NCI-H128 (cell line): ENCODE results near the gene PMPCA.
"Not testable (repeated sequence)": the region's sequence is repeated elsewhere in the genome, so short reads cannot be mapped to it uniquely, and the experiment has no call there.

Experiments
- DNase-seq: peaks from one replicate; lab custom pipeline; 2025; ENCODE audit not compliant: unreplicated experiment; lab: John Stamatoyannopoulos, UW

The PMPCA gene

DNA sequence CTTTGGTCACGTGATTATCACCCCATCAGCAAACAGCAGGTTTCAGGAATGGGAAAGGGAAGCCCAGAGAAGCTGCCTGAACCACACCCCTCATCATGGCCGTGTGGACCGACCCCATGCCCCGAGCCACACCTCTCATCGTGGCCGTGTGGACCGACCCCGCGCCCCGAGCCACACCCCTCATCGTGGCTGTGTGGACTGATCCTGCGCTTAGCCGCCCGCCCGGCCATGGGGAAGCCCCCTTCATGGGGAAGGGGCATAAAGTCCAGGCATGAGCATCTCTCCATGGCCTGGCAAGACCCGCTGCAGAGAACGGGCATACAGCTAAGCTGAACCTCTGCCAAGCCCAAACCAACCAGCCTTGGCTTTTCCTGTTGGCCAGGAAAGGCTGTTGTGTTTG lies 16.9 kb upstream of the PMPCA start:
- DNase-seq, result no peak

- DNase-seq, result no peak
These were observed 16.0 kb upstream of the PMPCA start for GRCh38 chr9:136394312-136395019.

DNA sequence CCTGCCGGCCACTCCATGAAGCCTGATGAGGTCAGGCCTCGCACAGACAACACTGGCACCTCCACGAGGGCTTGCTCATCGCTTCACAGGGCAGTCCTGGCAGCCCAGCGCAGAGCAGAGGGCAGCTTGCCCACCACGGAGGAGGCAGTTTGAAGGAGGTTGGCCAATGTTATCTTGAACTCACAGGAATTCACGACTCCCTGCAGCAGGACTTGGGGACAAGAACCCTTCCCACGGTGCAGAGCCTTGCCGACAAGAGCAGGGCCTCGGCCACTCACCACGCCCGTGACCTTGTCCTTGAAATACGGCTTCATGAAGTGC lies 15.5 kb upstream of the PMPCA start:
- DNase-seq, result no peak

- no peak for DNase-seq
These were observed 14.9 kb upstream of the PMPCA start for GRCh38 chr9:136395345-136396218.

- no peak for DNase-seq
These were observed 14.3 kb upstream of the PMPCA start for GRCh38 chr9:136396219-136396515.

DNA sequence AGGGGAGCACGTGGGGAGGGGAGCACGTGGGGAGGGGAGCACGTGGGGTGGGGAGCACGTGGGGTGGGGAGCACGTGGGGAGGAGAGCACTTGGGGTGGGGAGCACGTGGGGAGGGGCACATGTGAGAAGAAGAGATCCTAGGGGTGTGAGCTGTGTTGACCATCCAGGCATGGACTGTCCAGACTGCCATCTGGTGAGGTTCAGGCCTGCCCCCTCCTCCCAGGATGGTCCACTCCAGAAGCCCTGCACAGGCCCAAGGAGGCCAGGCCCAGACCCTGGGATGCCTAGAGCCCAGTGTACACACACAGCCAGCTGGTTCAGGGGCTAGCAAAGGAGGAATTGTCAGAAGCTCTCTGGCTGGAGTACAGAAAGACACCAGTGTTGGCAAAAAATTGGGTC lies 12.8 kb upstream of the PMPCA start:
- DNase-seq, result no peak

DNA sequence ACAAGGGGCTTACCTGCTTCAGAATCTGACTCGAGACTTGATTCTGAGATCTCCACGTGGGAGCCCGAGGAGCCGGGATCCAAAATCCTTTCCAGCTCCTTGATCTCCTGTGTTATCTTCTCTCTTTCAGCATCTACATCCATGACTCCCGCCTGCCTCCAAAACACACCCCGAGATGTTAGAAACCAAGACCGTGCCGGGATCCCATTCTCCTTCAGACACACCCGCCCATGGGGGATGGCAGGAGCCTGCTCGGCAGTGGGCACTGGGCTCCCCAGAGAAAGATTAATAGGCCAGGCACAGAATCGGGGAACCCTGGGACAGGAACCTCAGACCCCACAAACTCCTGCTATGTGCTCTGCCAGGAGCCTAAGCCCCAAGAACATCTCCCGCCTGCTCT lies 12.2 kb upstream of the PMPCA start:
- no peak for DNase-seq

DNA sequence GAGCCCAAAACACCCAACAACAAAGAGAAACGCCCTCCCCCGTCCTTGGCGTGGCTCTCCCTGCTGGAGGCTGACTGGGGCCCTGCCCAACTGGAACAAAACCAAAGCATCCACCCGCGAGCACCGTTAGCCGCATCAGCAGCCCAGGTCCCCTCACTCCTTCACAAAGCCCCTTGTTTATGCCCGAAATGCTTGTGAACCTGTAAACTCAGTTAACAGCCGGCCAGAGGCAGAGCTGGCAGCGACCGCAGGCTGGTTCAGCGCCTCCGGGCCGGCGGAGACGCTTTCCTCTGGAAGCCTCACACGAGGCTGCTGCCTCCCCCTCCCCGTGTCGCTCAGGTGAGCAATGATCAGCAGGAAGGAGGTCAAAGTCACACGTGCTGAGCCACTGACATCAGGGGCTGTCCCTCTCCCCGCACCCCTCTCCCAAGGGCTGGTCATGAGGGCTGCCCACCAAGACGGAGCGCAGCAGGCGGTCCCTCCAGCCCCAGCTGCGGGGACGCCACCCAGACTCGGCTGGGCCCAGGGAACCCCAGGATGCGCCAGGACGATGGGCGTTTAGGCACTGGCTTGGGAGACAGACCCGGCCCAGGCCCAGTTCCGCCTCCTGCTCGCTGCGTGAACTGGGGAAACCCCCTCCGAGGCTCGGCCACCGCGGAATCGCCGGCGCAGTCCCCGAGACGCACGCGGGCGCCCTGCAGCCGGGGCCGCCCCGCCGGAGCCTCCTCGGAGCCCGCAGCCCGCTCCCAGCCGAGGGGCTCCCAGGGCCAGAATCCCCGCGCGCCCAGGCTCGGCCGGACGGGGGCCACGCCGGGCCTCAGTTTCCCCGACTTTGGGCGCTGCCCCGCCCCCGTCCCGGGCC lies 11.1 kb upstream of the PMPCA start:
- DNase-seq, result no peak

DNA sequence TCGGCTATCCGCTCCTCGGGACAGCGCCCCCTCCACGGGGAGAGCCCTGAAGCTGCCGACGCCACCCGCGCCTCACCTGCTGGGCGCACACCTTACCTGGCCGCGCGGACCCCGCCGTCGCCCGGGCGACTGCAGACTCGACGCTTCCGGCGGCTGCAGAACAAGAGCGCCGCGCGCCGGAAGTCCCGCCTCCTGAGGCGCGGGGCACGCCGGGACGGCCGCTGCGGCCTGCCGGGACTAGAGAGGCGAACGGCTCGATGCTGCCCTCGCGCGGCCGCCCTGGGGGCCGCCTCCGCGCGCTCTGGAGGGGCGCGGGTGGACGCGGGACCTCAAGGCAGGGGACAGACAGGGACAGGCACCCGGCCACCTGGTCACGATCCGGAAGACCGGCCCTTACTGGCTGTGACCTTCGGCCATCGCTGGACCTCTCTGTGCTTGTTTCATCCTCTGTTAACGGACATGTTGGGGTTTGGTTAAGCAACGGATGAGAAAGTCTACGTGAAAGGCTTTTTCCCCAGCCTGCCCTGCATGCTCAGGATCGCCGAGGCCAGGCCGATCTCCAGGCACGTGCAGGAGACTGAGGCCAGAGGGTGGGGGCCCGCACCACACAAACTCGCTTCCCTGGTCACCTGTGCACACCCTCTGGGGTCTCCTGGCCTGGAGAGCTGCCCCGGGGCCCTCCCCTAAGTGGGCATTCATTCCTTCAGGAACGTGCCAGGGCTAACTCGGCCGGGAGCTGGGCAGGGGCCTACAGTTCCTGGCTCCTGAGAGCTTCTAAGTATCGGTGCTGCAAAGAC lies 10.2 kb upstream of the PMPCA start, which contains the start of gene SNAPC4:
Gene SNAPC4, minus strand, starts transcription at position 133 of the 797 bp plus-strand sequence. CDS start 1,742 bp downstream, outside the sequence.
- peak; percentile 67 for DNase-seq

- no peak for DNase-seq
These were observed 9.1 kb upstream of the PMPCA start for GRCh38 chr9:136401173-136401922.

GRCh38 chr9:136402067-136402466 lies 8.4 kb upstream of the PMPCA start:
- DNase-seq, result no peak

DNA sequence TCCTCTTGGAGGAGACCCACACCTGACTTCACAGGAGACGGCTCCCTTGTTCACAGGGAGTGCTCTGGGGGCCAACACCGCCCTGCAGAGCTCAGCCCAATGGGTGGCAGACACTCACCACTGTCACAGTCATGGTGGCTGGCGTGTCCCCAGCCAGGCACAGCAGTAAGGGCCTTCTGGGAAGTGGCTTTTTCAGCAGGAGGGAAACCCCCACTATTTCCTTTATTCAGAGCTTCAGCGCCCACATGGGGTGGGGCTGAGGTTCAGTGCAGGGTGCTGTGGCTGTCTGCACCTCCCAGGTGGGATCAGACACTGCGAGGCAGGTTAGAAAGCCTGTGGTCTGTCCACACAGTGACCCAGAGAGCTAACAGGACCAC lies 6.9 kb upstream of the PMPCA start:
- no peak for DNase-seq

GRCh38 chr9:136403915-136404800 lies 6.3 kb upstream of the PMPCA start:
- no peak for DNase-seq

- no peak for DNase-seq
These were observed 5.7 kb upstream of the PMPCA start for GRCh38 chr9:136404801-136405136.

- DNase-seq, result no peak
These were observed 5.0 kb upstream of the PMPCA start for GRCh38 chr9:136405481-136405880.

DNA sequence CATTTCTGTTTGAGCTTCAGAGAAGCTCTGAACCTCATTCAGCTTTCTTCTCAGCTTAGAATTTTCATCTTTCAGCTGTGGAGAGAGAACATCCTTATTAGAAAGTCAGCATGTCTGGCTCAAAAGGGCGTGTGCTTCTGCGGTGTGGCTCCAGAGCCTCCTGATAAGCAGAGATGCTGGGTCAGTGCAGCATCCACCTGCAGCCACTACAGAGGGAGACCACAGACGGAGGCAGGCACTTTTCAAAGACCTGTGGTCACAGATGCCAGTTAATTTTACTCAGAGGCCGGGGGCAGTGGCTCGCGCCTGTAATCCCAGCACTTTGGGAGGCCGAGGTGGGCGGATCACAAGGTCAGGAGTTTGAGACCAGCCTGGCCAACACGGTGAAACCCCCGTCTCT lies 4.6 kb upstream of the PMPCA start:
- not testable (repeated sequence) for DNase-seq

DNA sequence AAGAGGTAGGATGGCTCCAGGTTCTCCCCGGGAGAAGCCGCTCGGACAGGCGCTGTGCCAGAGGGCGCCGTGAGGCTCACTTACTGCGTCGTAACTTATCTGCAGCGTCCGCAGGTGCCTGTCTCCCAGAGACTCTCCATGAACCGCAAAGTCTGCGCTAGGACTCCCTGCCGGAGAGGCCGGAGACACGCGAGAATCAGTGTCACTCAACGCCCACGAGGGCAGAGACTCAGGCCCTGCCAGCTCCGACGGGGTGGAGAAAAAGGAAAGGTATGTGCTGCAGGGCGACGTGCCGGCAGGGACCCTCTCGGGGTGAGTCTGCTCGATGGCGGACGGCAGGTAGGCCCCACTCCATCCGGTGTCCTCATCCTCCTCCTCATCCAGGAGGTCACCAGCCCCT lies 3.4 kb upstream of the PMPCA start:
- DNase-seq, result not testable (repeated sequence)

DNA sequence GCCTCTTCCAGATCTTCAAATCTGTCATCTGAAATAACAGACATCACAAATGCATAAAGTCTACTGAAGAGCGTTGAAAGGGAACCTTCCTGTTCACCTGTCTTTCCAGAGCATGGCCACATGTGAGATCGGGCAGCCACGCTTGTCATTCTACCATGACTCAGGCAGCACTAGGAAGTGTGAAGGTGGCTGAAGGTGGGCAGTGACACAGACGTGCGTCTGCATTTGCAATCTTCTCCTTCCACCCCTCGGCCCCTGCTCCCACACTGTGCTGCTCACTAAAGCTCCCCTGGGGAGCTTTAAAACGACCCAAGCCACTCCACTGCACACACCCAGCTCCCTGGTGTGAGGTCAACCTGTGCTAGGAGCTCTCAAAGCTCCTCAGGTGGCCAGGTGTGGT lies 2.5 kb upstream of the PMPCA start:
- no peak for DNase-seq
